ENCODE data around the gene ELP1. TPM values are rescaled to one million over a fixed set of nuclear protein-coding genes. Genes with fewer than 3 reads are reported as not detected.

Gene ELP1
- total RNA-seq, 2 donors from 2014 or later, result 11.8 to 21.6 TPM

DNA sequence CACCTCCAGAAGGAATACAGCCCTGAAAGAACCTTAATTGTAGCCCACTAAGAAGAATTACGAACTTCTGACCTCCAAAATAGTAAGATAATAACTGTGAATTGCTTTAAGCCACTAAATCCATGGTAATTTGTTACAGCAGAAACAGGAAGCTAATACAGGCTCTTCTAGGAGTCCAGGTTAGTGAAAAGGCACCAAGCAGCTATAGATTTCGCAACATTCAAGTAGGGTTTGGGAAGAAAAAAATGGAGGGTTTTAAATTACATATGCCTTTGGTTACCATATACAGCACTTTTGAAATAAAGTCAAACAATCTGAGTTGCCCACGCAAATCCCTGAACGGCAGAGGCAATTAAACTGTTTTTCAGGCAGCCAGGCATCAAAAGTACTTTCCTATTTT, 73.6 kb downstream of the ELP1 start:
- H3K27ac ChIP-seq, result no peak overlapping the region
- H3K4me1 ChIP-seq, result no peaks in the 10 kb centered on the region
- intact Hi-C loops (cut with DNase I), result no loop called here
- H3K27me3 ChIP-seq, result no peaks in the 10 kb centered on the region
- H3K36me3 ChIP-seq, result no peaks in the 10 kb centered on the region
- DNase-seq, result no peak
- TF ChIP-seq, protein P1, sequence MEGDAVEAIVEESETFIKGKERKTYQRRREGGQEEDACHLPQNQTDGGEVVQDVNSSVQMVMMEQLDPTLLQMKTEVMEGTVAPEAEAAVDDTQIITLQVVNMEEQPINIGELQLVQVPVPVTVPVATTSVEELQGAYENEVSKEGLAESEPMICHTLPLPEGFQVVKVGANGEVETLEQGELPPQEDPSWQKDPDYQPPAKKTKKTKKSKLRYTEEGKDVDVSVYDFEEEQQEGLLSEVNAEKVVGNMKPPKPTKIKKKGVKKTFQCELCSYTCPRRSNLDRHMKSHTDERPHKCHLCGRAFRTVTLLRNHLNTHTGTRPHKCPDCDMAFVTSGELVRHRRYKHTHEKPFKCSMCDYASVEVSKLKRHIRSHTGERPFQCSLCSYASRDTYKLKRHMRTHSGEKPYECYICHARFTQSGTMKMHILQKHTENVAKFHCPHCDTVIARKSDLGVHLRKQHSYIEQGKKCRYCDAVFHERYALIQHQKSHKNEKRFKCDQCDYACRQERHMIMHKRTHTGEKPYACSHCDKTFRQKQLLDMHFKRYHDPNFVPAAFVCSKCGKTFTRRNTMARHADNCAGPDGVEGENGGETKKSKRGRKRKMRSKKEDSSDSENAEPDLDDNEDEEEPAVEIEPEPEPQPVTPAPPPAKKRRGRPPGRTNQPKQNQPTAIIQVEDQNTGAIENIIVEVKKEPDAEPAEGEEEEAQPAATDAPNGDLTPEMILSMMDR (IDR thresholded peaks at IDR 0.05), result no peak
- H3K9me3 ChIP-seq, result no peaks in the 10 kb centered on the region
- H3K9ac ChIP-seq (ENCODE audit: low read depth in 2 of 2, low read length in 2 of 2), result no peak overlapping the region
- H3K4me3 ChIP-seq, result no peak overlapping the region

DNA sequence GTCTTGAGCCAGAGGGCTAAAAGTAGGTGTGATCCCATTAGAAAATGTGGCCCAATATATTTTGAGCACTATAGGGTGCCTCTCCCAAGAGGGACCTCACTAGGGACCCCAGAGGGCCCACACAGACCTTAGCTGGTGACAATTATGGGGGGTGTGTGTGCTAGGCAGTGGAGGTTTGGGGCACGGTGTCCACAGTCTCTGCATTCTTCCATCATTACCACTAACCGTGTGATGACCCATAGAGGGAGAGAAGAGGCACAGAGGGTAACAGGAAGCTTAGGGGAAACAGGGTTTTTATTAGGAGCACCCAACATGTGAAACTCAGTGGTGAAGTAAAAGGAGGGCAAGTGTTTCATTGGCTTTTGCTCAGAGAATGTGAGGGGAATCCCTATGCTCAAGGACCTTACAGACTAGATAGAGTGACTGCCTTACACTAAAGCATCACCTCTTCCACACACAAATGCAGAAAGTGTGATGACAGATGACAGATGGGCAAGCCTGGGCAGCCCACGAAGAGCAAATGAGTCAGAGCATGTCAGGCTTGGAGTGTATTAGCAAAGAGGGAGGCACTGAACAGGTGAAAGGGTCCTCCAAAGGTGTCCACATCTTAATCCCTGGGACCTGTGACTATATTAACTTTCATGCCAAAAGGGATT, 74.3 kb downstream of the ELP1 start:
- Histone ChIP-seq H3K27ac (no peak overlapping the region), H3K9me3 (no peaks in the 10 kb centered on the region), H3K27me3 (no peaks in the 10 kb centered on the region), H3K4me3 (no peak overlapping the region), H3K36me3 (no peaks in the 10 kb centered on the region), H3K9ac (ENCODE audit: low read depth in 2 of 2, low read length in 2 of 2) (no peak overlapping the region), H3K4me1 (no peaks in the 10 kb centered on the region)
- TF ChIP-seq, protein P1 (IDR thresholded peaks at IDR 0.05), result no peak
- no peak for DNase-seq
- intact Hi-C loops (cut with DNase I), result no loop called here

DNA sequence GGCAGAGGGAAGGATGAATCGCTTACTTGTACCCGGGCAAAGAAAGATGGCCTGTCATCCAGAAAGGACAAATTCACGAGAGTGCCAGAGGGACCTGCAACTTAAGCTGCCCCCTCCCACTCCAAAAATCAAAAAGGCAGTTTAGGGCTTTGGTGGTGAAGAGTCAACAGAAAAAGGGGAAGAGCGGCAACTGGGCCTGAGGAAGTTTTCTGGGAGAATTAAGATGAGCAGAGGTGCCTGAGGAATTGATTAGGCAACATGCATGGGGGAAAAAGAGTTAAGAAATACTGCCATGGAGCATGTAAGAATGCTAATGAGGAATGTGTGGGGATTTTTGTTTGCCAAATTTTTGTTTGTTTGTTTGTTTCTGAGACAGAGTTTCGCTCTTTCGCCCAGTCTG, 76.4 kb downstream of the ELP1 start:
- TF ChIP-seq, protein P1 (IDR thresholded peaks at IDR 0.05), result no peak

DNA sequence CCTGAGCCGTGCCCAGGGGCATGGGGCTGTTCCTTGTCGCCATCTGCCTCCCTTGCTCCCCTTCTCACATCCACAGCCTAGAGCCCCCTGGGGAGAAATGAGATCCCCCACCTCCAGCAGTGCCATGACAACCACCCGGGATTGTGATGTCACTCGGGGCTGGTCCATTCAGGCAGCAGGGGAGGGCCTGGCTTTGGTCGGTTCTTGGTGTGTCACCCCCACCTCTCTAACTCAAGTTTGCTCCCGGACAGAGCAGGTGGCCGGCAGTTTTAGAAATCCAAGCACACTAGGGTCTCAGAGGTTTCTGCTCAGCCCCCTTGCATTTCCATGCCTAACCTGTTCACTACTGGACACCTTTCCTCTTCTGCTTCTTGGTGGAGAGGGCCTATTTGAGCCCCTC, 78.0 kb downstream of the ELP1 start, which contains the start of gene ACTL7B:
Gene ACTL7B, minus strand, starts transcription at position 99 of the 400 bp plus-strand sequence. Its CDS starts 56 bp downstream, at position 43.
- intact Hi-C loops (cut with DNase I), result no loop called here
- Histone ChIP-seq H3K4me1 (no peaks in the 10 kb centered on the region), H3K9ac (ENCODE audit: low read depth in 2 of 2, low read length in 2 of 2) (no peak within 1 kb of the TSS), H3K27ac (no peak within 1 kb of the TSS), H3K27me3 (no peaks in the 10 kb centered on the region), H3K36me3 (no peaks in the 10 kb centered on the region), H3K4me3 (no peak within 1 kb of the TSS), H3K9me3 (no peaks in the 10 kb centered on the region)
- DNase-seq, result no peak
- TF ChIP-seq, protein P1 (IDR thresholded peaks at IDR 0.05), result no peak

More for the DNA sequence above, 76.4 kb downstream of the ELP1 start:
- no peaks in the 10 kb centered on the region for H3K27me3 ChIP-seq
- H3K27ac ChIP-seq, result no peak overlapping the region
- no peak for DNase-seq
- no peaks in the 10 kb centered on the region for H3K36me3 ChIP-seq
- H3K4me3 ChIP-seq, result no peak overlapping the region
- H3K9ac ChIP-seq (ENCODE audit: low read depth in 2 of 2, low read length in 2 of 2), result no peak overlapping the region
- H3K4me1 ChIP-seq, result no peaks in the 10 kb centered on the region
- intact Hi-C loops (cut with DNase I), result no loop called here
- H3K9me3 ChIP-seq, result no peaks in the 10 kb centered on the region

DNA sequence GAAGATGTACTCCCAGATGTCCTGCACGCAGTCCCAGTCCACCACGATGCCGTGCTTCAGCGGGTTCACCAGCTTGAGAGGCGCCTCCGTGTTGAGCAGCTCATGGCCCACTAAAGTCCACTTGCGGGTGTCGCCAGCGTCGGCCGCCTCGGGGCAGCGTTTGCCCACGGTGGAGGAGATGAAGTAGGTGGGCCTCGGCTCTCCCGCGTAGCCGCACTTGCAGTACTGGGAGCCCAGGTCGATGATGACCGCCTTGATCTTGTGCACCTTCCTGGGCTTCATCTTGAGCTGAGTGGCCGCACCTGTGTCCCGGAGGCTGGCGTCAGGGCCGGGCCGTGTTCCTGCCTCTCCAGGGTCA, 78.4 kb downstream of the ELP1 start:
- TF ChIP-seq, protein P1 (IDR thresholded peaks at IDR 0.05), result no peak

More for the DNA sequence above, 78.4 kb downstream of the ELP1 start:
- DNase-seq, result no peak
- Histone ChIP-seq H3K4me1 (no peaks in the 10 kb centered on the region), H3K27ac (no peak overlapping the region), H3K36me3 (no peaks in the 10 kb centered on the region), H3K27me3 (no peaks in the 10 kb centered on the region), H3K9ac (ENCODE audit: low read depth in 2 of 2, low read length in 2 of 2) (no peak overlapping the region), H3K4me3 (no peak overlapping the region), H3K9me3 (no peaks in the 10 kb centered on the region)
- intact Hi-C loops (cut with DNase I), result no loop called here

Data from colonic mucosa (tissue), 4 donors.